ENCODE results near the gene EDC3. TPM values are rescaled to one million over a fixed set of nuclear protein-coding genes. Genes with fewer than 3 reads are reported as not detected.

Gene EDC3
- 10.0 and 12.6 TPM in 2 replicates for total RNA-seq

DNA sequence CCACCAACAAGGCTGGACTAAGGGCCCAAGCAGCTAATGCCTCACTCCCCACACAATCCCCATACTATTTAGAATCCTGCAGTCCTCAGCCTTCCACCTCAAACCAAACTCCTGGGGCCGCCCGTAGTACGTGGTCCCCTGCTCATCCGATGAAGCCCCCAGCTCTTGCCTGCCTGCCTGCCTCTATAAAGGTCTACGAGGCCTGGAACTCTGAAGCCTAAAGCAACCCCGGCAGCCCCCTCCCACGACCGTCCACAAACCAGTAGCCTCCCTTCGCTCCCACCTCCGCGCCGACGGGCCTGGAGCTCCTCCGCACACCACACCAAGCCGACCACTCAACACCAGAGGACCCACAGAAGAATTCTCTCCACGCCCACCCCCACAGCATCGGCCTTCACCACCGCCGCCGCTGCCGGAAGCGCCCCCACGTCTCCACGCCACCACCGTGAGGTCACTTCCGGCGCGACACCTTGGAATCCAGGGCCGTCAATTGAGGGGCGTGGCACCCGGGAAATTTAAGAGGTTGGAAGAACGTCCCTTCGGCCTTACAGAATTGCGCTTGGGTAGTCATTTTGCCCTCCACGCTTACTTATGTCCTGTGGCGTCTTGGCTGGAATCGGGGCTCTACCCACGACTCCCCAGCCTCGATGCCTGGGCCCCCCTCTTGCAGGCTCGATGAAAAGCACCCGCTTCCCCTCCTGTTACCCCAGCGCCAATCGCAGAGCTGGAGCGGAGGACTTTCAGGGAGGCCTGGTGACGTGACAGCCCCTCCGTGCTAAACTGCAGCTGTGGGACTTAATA is at the start of gene EDC3:
Gene EDC3 (minus strand): TSS at position 428 of the 801 bp plus-strand sequence. CDS start 20,900 bp downstream, outside the sequence.

GRCh38 chr15:74725225-74725774 is 29.5 kb upstream of the EDC3 start, which contains the start of gene CYP1A1:
TSS of gene CYP1A1 (minus strand) at chr15:74725528. CDS start at chr15:74723097, 2,431 bp downstream.

DNA sequence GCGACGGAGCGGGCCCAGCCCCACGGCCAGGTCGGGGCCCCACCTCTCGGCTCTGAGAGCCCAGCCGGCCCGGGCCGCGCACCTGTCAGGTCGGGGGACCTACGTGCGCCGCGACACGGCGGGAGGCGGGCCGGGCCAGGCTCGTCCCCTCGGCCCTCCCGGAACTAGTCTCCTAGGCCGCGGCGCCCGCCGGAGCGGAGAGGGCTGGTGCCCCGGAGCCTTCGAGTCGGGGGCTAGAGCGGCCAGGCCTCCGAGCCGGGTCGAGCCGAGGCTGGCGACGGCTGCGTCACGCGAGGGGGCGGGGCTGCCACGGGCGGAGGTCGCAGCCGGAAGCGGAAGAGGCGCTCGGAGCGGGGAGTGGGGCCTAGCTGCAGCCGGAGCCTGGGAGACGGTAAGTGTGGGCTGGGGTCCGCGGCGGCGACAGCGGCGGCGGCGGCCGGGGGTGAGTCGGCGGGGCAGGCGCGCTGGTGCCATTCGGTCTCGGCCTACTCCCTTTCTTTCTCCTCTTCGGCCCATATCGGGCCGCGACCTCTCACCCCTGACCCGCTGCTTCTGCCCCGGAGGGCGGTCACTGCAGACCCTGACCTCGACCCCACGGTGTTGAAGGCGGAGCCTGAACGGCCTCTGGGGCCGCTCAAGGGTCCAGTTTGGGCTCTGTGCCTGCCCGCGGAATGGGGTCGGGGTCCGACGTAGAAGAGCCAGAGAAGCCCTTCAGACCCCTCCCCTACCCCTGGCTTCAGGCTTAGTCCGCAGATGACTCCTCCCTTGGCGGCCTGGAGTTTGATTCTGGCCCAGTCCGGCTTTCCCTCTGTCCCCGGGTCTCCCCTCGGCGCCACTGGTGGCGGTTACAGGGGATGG is 80.1 kb downstream of the EDC3 start, which contains the start of gene CLK3:
Gene CLK3 (plus strand): TSS at position 329 of the 858 bp plus-strand sequence. CDS start 3,361 bp downstream, outside the sequence.

Other genes starting within 250 kb of the EDC3 start
- gene UBL7, start 234.9 kb downstream of the EDC3 start, total RNA-seq, result 60.9 and 62.2 TPM in 2 replicates
- 4.0 and 6.8 TPM in 2 replicates for gene ARID3B, start 154.8 kb downstream of the EDC3 start, total RNA-seq
- gene CLK3, start 80.2 kb downstream of the EDC3 start, total RNA-seq, result 57.0 and 77.5 TPM in 2 replicates
- gene CYP1A1, start 29.5 kb upstream of the EDC3 start, total RNA-seq, result 1.0 and 1.9 TPM in 2 replicates
- not detected in 2 replicates for gene CYP1A2, start 52.8 kb upstream of the EDC3 start, total RNA-seq
- 29.5 and 31.6 TPM in 2 replicates for gene CSK, start 86.1 kb upstream of the EDC3 start, total RNA-seq
- gene LMAN1L, start 116.8 kb upstream of the EDC3 start, total RNA-seq, result not detected in 2 replicates
- gene CPLX3, start 130.6 kb upstream of the EDC3 start, total RNA-seq, result not detected in 2 replicates
- 17.4 and 18.7 TPM in 2 replicates for gene ULK3, start 147.1 kb upstream of the EDC3 start, total RNA-seq
- gene SCAMP2, start 177.3 kb upstream of the EDC3 start, total RNA-seq, result 33.7 and 51.1 TPM in 2 replicates
- 41.4 and 53.0 TPM in 2 replicates for gene MPI, start 194.0 kb upstream of the EDC3 start, total RNA-seq
- gene FAM219B, start 210.8 kb upstream of the EDC3 start, total RNA-seq, result 21.5 and 29.6 TPM in 2 replicates
- 129 and 180 TPM in 2 replicates for gene COX5A, start 242.0 kb upstream of the EDC3 start, total RNA-seq